ENCODE results near the gene ARMC9. TPM values are rescaled to one million over a fixed set of nuclear protein-coding genes. Genes with fewer than 3 reads are reported as not detected.

Gene ARMC9
- total RNA-seq, 1 experiment from 2014 or later = 3.3 TPM

- no peaks in the 10 kb centered on the region for H3K36me3 Mint-ChIP-seq (ENCODE audit: insufficient read depth, unreplicated experiment)
- H3K4me3 Mint-ChIP-seq (ENCODE audit: unreplicated experiment) = no peak overlapping the region
- H3K27me3 ChIP-seq (replicated peaks; ENCODE audit: control insufficient read depth, insufficient read depth, low read length) = no peaks in the 10 kb centered on the region
- intact Hi-C loops (cut with micrococcal nuclease; ENCODE audit: unreplicated experiment) = no loop called here
- no peak for TF ChIP-seq CTCF (IDR thresholded peaks at IDR 0.05; ENCODE audit: insufficient read depth in 1 of 2, low read depth in 1 of 2, low read length in 1 of 2, severe bottlenecking in 1 of 2, unreplicated experiment in 1 of 2)
- DNase-seq = no peak
- ChIA-PET CTCF (no interaction called here), POLR2A (interaction anchor here (0.6 kb wide), 1 partner anchor 11 kb away, joined by 3 read pairs; no protein-coding TSS in a partner anchor)
- no peaks in the 10 kb centered on the region for H3K4me1 ChIP-seq
- no peaks in the 10 kb centered on the region for H3K27me3 Mint-ChIP-seq (ENCODE audit: insufficient read depth, unreplicated experiment)
- H3K4me1 Mint-ChIP-seq (ENCODE audit: low read depth, unreplicated experiment) = no peaks in the 10 kb centered on the region
- no peaks in the 10 kb centered on the region for H3K9me3 Mint-ChIP-seq (ENCODE audit: unreplicated experiment)
- BruUV-seq (replicated peaks) = no TSS peak
- no peak overlapping the region for H3K27ac Mint-ChIP-seq (ENCODE audit: unreplicated experiment)
- no peaks in the 10 kb centered on the region for H3K9me3 ChIP-seq
- H3K36me3 ChIP-seq (ENCODE audit: control insufficient read depth, insufficient read depth, low read length) = no peaks in the 10 kb centered on the region
- H3K4me3 ChIP-seq (ENCODE audit: low read depth, low read length) = no peak overlapping the region
Observed at GRCh38 chr2:231270221-231271114, 72.0 kb downstream of the ARMC9 start.

DNA sequence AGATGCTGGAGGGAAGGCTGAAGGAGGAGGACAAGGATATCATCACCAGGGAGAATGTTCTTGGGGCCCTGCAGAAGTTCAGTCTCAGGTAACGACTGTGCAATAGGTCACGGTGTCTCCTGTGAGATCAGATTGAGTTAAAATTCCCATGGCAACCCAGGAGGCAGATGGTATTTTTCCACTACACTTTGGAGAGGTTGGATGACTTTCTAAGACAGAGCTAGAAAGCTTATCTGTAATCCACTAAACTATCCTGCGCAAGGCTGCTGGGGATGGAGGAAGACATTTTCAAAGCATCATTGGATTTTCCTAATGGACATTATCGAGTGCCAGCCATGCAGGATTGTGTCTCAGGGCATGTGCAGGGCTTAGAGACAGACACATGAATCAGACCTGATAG, 74.6 kb downstream of the ARMC9 start:
- POLR2A ChIA-PET = no interaction called here
- no peaks in the 10 kb centered on the region for H3K36me3 Mint-ChIP-seq (ENCODE audit: insufficient read depth, unreplicated experiment)
- BruUV-seq (replicated peaks) = no TSS peak

DNA sequence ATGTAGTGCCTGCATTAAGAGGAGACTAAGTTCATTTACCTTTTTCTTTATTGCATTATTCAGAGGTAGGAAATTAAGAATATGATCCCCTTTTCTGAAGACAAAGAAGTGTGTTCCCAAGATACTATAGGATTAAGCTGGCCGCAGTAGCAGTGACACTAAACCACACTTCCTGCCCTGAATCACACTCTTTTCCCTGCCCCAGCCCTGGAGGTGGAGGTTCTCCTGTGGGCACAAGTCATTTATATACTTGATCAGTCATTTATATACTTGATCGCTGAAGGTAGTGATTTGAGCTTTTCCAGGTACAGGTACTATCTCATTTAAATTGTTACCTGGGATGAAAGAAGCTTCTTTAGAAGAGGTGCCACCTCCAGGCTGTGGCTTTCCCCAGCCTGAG, 78.6 kb downstream of the ARMC9 start:
- no peak overlapping the region for H3K4me3 Mint-ChIP-seq (ENCODE audit: unreplicated experiment)
- Histone ChIP-seq H3K4me3 (ENCODE audit: low read depth, low read length) (no peak overlapping the region), H3K27me3 (replicated peaks; ENCODE audit: control insufficient read depth, insufficient read depth, low read length) (no peaks in the 10 kb centered on the region), H3K36me3 (ENCODE audit: control insufficient read depth, insufficient read depth, low read length) (no peaks in the 10 kb centered on the region), H3K9me3 (no peaks in the 10 kb centered on the region), H3K4me1 (no peaks in the 10 kb centered on the region)
- no peaks in the 10 kb centered on the region for H3K36me3 Mint-ChIP-seq (ENCODE audit: insufficient read depth, unreplicated experiment)
- ChIA-PET POLR2A (no interaction called here), CTCF (no interaction called here)
- TF ChIP-seq CTCF (IDR thresholded peaks at IDR 0.05; ENCODE audit: insufficient read depth in 1 of 2, low read depth in 1 of 2, low read length in 1 of 2, severe bottlenecking in 1 of 2, unreplicated experiment in 1 of 2) = no peak
- DNase-seq = no peak
- BruUV-seq (replicated peaks) = no TSS peak
- H3K27ac Mint-ChIP-seq (ENCODE audit: unreplicated experiment) = no peak overlapping the region
- no peaks in the 10 kb centered on the region for H3K9me3 Mint-ChIP-seq (ENCODE audit: unreplicated experiment)
- intact Hi-C loops (cut with micrococcal nuclease; ENCODE audit: unreplicated experiment) = no loop called here
- no peaks in the 10 kb centered on the region for H3K4me1 Mint-ChIP-seq (ENCODE audit: low read depth, unreplicated experiment)
- H3K27me3 Mint-ChIP-seq (ENCODE audit: insufficient read depth, unreplicated experiment) = no peaks in the 10 kb centered on the region

More for the DNA sequence above, 74.6 kb downstream of the ARMC9 start:
- Mint-ChIP-seq H3K4me3 (ENCODE audit: unreplicated experiment) (no peak overlapping the region), H3K27ac (ENCODE audit: unreplicated experiment) (no peak overlapping the region), H3K4me1 (ENCODE audit: low read depth, unreplicated experiment) (no peaks in the 10 kb centered on the region), H3K27me3 (ENCODE audit: insufficient read depth, unreplicated experiment) (no peaks in the 10 kb centered on the region), H3K9me3 (ENCODE audit: unreplicated experiment) (no peaks in the 10 kb centered on the region)
- DNase-seq = no peak
- Histone ChIP-seq H3K27me3 (replicated peaks; ENCODE audit: control insufficient read depth, insufficient read depth, low read length) (no peaks in the 10 kb centered on the region), H3K4me3 (ENCODE audit: low read depth, low read length) (no peak overlapping the region), H3K4me1 (no peaks in the 10 kb centered on the region), H3K36me3 (ENCODE audit: control insufficient read depth, insufficient read depth, low read length) (no peaks in the 10 kb centered on the region), H3K9me3 (no peaks in the 10 kb centered on the region)
- intact Hi-C loops (cut with micrococcal nuclease; ENCODE audit: unreplicated experiment) = no loop called here
- TF ChIP-seq CTCF (IDR thresholded peaks at IDR 0.05; ENCODE audit: insufficient read depth in 1 of 2, low read depth in 1 of 2, low read length in 1 of 2, severe bottlenecking in 1 of 2, unreplicated experiment in 1 of 2) = no peak
- CTCF ChIA-PET = no interaction called here
